Stimulated activated CD8-positive, alpha-beta memory T cell treated with anti-CD3 and anti-CD28 coated beads, Interleukin-15, amount 100 ng/mL, for 1 hour (primary cell): Measurements from ENCODE around the gene RCE1.

Experiments used
- DNase-seq: peaks from one replicate; pipeline ENCODE4 v3.0.0-alpha.2; 2020; ENCODE audit warnings: low read depth

RCE1 gene

GRCh38 chr11:66844496-66845142, 1.4 kb downstream of the RCE1 start:
- no peak for DNase-seq

GRCh38 chr11:66845143-66845875, 2.1 kb downstream of the RCE1 start:
- DNase-seq: no peak

GRCh38 chr11:66845876-66846212, 2.6 kb downstream of the RCE1 start:
- DNase-seq: no peak

- no peak for DNase-seq
Measured at GRCh38 chr11:66846671-66847091, 3.4 kb downstream of the RCE1 start.

- no peak for DNase-seq
Measured at GRCh38 chr11:66847461-66848232, 4.4 kb downstream of the RCE1 start.

- DNase-seq: no peak
Measured at GRCh38 chr11:66848671-66849500, 5.6 kb downstream of the RCE1 start.

- DNase-seq: no peak
Measured at GRCh38 chr11:66849501-66850234, 6.4 kb downstream of the RCE1 start.

GRCh38 chr11:66850235-66850587, 7.0 kb downstream of the RCE1 start:
- no peak for DNase-seq

GRCh38 chr11:66850588-66851238, 7.5 kb downstream of the RCE1 start:
- DNase-seq: no peak

GRCh38 chr11:66851239-66851596, 8.0 kb downstream of the RCE1 start:
- no peak for DNase-seq

- no peak for DNase-seq
Measured at GRCh38 chr11:66851698-66852465, 8.6 kb downstream of the RCE1 start.

GRCh38 chr11:66852466-66853241, 9.4 kb downstream of the RCE1 start:
- DNase-seq: no peak

- no peak for DNase-seq
Measured at GRCh38 chr11:66853242-66854229, 10.3 kb downstream of the RCE1 start.

- DNase-seq: no peak
Measured at GRCh38 chr11:66854231-66854661, 11.0 kb downstream of the RCE1 start.

GRCh38 chr11:66854729-66855211, 11.5 kb downstream of the RCE1 start:
- no peak for DNase-seq

GRCh38 chr11:66855574-66856495, 12.6 kb downstream of the RCE1 start:
- DNase-seq: peak; percentile 54
